T47D (cell line): Measurements from ENCODE around the gene PDIA3.
A peak's percentile ranks its signal among the peaks of the same experiment; 100 is the strongest.
"Not testable (repeated sequence)": the region's sequence is repeated elsewhere in the genome, so short reads cannot be mapped to it uniquely, and the experiment has no call there.

Source experiments
- DNase-seq, 2 experiments: peaks; one replicate each; pipeline versions ENCODE4 v3.0.0 to v3.0.0-alpha.2; 2011 to 2012; ENCODE audit warnings: low read depth in 1 of 2, low spot score in 1 of 2
- JUND ChIP-seq: IDR thresholded peaks from 2 replicates; pipeline ENCODE4 v1.6.1; 2012; ENCODE audit warnings: low read depth
- in situ Hi-C: cut with HindIII; loops from 2 replicates; pipeline ENCODE4 v1.10.0; 2016; ENCODE audit warnings: low sequenced_read_pairs, low pct_unique_long_range_greater_than_20kb

The PDIA3 gene

DNA sequence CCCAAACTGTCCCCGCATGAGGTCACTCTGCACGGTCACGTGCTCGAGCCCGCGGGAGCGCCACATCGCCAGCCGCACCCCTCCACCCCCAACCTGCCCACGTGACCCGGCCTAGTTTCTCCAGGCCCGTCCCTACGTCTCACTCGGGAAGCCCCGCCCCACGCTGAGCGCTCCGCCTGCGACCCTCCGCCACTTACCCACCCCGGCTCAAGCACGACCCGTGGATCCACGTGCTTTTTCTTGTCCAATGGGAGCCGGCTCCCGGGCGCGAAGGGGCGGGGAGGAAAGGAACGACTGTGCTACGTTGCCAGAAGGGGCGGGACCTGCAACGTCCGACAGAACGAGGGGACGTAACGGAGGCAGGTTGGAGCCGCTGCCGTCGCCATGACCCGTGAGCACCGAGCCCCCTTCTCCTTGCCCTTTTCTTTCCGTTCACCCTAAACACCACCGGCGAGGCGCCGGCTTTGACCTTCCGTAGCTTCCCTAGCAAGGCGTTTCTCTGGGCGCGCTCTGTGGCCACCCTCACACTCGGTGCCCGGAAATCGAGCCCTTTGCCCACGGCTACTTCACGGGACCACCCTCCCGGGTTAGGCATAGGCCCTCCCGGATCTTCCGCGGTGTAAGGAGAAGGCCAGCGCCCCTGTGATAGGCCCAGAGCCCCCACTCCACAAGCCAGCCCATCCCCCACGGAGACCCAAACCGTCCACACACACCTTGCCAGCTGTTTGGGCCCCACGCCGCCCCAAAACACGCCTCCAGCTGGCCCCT is 45.9 kb downstream of the PDIA3 start, which contains the start of gene SERF2:
Gene SERF2, plus strand, starts transcription at position 328 of the 768 bp plus-strand sequence. Its CDS starts 57 bp downstream, at position 385.
- no peak for TF ChIP-seq JUND
- in situ Hi-C loops, result no loop called here
- peak; percentile 98 to 100 for DNase-seq

DNA sequence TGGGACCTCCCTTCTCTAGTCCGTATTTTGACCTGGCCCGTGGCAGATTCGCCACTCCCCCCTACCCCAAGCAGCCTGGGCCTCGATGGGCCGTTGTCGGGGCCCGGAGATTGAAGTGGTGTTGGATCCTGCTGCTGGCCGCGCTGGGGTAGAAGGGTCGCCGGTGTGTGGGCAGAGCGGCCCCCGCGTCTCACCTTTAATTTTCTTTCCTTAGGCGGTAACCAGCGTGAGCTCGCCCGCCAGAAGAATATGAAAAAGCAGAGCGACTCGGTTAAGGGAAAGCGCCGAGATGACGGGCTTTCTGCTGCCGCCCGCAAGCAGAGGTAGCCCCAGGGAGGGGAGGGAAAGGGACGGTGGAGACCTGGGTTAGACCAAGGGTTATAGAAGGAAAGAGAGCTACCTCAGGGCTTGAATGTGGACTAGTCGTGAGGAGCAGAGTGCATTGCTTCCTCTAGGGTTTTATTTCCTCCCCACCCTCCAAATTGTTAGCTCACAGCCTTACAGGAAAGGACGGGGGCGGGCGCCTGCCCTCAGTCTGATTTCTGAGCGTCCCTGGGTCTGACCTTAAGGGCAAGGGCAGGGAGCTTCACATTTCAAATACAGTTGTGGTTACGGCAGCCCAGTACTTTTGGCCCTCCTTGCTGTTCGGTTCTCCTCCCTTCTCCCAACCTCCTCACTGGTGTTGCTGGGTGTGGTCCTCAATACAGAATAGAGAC is 46.7 kb downstream of the PDIA3 start:
- TF ChIP-seq JUND, result no peak
- DNase-seq, result peak in 1 of 2 experiments; percentile 57
- in situ Hi-C loops, result no loop called here

DNA sequence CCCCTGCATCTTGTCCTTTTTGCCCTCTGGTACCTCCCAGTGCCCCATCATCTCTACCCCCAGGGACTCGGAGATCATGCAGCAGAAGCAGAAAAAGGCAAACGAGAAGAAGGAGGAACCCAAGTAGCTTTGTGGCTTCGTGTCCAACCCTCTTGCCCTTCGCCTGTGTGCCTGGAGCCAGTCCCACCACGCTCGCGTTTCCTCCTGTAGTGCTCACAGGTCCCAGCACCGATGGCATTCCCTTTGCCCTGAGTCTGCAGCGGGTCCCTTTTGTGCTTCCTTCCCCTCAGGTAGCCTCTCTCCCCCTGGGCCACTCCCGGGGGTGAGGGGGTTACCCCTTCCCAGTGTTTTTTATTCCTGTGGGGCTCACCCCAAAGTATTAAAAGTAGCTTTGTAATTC is 47.4 kb downstream of the PDIA3 start:
- no peak for DNase-seq
- TF ChIP-seq JUND, result no peak
- in situ Hi-C loops, result no loop called here

DNA sequence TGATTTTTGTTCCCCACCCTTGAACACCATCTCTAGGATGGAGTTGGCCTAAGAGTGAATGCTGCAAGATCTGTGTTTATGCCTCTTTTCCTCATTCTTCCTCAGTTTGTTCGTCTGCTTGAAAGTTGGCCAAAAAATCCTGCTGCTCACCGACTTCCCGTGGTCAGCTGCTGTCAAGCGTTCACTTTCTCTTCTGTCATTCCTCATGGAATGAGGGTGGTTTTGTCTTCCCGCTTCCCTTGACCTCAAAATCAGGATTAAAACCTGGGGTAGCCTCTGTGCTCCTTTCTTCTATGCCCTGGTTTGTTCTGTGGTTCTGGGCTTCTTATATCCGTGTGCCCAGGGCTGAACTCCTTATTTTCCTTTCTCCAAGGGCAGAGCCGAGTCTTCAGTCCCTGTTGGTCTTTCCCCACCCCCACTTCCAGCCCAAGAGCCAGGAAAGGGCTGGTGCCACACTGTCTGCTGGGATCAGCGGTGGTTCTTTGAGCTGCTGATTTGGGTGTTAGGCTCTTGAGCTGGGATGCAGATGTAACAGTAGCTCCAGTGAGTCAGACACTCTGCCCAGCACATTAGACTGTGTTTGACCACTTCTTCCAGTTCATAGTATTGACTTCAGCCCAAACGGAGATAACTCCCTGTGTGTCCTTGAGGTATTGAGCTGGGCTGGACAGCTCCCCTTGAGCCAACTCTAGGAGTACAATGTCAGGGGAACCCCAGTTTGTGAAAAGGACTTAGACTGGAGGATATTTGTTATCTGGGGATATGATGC is 48.2 kb downstream of the PDIA3 start:
- no peak for TF ChIP-seq JUND
- in situ Hi-C loops, result no loop called here
- no peak for DNase-seq

DNA sequence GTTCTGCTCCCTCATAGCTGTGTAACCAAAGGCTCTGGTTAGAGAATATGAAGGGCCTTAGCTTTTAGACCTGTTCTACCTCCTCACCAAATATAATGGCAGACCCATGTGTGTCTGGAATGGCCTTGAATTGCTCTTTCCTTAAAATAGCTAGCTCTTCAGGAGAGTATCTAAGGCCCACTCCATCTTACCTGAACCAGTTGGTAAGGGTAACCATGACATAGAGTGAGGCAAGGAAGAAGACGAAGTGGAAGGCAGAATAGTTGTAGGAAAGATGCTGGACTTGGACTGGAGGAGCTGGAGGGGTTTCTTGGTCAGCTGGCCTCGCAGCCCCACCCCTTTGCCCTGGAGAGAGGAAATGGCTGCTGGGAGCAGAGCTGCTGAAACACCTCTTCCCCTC is 49.0 kb downstream of the PDIA3 start:
- in situ Hi-C loops, result no loop called here
- DNase-seq, result no peak
- TF ChIP-seq JUND, result no peak

DNA sequence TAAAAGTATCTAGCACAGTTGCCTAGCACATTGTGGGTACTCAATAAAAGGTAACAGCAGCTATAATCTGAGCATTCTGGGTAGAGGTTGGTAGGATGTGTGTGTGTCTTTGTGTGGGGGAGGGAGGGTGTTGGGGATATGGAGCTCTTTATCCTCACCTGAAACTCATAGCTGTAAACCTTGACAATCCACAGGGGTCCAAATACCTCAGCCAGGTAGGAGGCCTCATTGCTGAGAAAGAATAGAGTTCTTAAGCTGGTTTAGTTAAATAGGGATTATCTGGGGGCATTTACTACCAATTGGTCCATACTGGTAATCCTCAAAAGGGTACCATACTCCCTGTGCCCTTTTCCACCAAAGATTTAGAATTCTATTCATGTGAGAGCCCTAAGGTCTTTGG is 49.8 kb downstream of the PDIA3 start:
- in situ Hi-C loops, result no loop called here
- no peak for DNase-seq
- no peak for TF ChIP-seq JUND

DNA sequence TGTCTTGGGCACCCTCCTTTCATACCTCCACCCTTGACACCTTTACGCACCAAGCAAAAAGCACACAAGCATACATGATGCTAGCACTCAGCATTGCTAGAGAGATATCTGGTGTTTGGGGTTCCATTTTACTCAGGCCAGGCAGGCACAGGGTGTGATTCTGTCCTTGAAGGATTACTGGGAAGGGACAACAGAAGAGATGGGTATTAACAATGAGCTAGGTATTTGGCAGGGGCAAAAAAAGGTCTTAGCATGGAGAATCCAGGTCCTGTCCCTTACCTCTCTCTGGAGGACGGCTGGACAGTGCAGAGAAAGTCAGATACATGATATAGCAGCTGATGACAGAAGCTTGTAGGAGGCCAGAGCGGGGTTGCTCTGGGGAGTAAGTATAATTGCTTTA is 50.3 kb downstream of the PDIA3 start:
- no peak for DNase-seq
- TF ChIP-seq JUND, result no peak
- in situ Hi-C loops, result no loop called here

DNA sequence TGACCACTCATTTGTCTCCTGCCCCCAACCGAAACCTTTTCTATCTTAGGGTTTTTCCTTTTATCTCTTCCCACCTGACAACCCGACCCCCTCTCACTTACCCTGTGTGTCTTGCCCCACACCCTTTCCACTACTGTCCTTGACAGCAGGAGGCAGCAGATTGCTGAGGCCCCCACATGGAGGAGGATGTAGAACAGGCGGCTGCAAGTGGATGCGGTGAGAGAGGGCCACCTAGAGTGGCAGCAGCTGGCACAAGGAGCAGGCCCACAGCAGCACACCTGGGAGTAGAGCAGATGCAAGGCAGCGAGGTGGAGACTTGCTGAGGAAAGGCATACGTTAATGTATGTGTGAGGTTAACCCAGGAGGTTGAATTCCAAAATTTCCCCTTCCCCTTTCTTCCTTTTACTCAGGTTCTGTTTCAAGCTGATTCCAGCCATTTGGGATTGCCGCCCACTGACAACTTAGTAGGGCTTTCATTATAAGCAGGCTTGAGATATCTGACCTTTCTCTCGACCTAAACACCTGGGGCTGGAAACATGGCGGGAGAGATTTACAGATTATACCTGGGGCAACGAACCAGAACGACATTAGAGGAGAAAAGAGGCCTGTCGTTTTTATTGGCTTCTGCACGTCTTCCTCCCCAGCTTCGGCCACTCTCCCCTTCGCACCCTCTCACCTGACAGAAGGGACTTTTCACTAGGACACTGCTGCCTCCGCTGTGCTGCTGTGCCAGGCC is 53.1 kb downstream of the PDIA3 start:
- in situ Hi-C loops, result no loop called here
- TF ChIP-seq JUND, result no peak
- peak in 1 of 2 experiments; percentile 35 for DNase-seq

DNA sequence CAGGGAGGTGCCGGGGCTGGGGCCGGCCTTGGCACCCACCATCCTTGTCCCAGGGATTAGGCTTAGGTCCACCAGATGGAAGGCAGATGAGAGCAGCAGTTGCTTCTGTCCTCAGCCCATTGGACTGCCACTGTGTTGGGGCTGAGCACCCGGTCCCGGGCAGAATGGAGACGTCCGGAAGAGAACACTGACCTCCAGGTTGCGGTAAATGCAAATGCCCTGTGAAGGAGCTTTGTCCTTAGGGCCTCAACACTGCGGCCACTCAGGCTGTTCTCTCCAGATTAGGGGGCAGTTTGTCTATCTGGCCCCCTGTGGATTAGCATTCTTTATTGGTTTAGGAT is 53.7 kb downstream of the PDIA3 start, which contains the start of gene SERINC4:
Gene SERINC4, minus strand, starts transcription at position 276 of the 341 bp plus-strand sequence. Its CDS starts 234 bp downstream, at position 42.
- TF ChIP-seq JUND, result no peak

DNA sequence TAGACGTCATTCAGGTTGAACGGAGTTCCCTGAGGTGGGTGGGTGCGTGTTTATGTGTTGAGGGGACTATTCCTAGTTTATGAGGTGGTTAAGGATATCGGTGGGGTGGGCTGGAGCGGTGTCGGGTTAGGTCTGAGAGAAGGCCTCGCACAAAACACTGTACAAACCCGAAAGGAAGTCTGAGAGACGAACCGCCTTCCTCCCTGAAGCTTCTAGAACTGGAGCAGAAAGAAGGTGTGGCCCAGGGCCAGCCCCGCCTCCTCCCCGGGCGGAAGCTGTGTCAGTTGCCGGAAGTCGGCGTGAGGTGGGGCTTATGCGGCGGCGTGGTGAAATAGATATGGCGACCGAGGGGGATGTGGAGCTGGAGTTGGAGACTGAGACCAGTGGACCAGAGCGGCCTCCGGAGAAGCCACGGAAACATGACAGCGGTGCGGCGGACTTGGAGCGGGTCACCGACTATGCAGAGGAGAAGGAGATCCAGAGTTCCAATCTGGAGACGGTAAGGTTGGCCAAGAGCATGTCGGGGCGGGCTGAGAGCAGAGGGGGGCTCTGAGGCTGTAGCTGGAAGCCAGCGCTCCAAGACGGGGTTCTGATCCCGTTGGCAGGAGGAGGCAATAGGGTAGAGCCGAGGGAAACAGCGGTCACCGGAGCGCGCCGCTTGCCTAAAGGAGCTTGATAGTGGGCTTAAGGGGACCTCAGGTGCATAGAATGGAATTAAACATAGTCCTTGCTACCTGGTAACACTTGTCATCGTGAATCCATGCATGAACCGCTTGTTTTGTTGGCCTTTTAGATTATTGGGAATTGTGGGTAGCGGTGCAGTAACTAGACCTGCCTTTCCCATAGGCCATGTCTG is 54.3 kb downstream of the PDIA3 start, which contains the start of gene HYPK:
Gene HYPK, plus strand, starts transcription at position 314 of the 856 bp plus-strand sequence. Its CDS starts 24 bp downstream, at position 338.
- TF ChIP-seq JUND, result no peak
- in situ Hi-C loops, result no loop called here
- peak; percentile 54 to 93 for DNase-seq

More for the DNA sequence above, 53.7 kb downstream of the PDIA3 start, which contains the start of gene SERINC4:
- DNase-seq, result no peak
- in situ Hi-C loops, result no loop called here

DNA sequence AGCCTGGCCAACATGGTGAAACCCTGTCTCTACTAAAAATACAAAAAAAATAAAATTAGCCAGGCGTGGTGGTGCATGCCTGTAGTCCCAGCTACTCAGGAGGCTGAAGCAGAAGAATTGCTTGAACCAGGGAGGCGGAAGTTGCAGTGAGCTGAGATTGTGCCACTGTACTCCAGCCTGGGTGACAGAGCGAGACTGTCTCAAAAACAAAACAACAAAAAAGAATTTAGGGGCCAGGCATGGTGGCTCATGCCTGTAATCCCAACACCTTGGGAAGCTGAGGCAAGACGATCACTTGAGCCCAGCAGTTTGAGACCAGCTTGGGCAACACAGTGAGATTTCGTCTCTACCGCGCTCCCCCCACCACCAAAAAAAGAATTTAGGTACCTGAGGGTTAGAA is 56.4 kb downstream of the PDIA3 start:
- DNase-seq, in situ Hi-C loops: not testable (repeated sequence)
